Measurements from ENCODE around the gene CACNG7. TPM values are rescaled to one million over a fixed set of nuclear protein-coding genes. Genes with fewer than 3 reads are reported as not detected.

CACNG7 gene
- total RNA-seq, 2 experiments from 2014 or later = not detected

DNA sequence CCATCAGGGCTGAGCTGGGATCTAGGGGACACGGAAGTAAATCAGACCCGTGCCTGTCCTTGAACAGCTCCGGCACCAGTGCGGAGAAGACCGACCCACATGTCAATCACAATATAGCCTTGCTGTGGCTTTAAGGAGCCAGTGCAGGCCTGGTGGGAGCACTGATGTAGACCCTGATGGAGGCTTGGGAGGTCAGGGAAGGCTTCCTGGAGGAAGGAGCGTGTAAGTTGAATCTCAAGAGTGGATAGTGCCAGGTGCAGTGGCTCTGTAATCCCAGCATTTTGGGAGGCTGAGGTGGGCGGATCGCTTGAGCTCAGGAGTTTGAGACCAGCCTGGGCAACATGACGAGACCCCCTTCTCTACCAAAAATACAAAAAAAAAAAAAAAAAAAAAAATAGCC, 42.9 kb downstream of the CACNG7 start:
- DNase-seq = no peak
- ChIA-PET POLR2A (no interaction called here), CTCF (interaction anchor here (1.7 kb wide), 1 partner anchor 159 kb away, joined by 4 read pairs; no protein-coding TSS in a partner anchor)
- no peak overlapping the region for H3K4me3 Mint-ChIP-seq
- H3K9me3 Mint-ChIP-seq = no peaks in the 10 kb centered on the region
- no peaks in the 10 kb centered on the region for H3K4me1 Mint-ChIP-seq
- H3K27me3 Mint-ChIP-seq = peaks cover 9% of the 10 kb centered on the region
- H3K27ac Mint-ChIP-seq = no peak overlapping the region
- no peaks in the 10 kb centered on the region for H3K36me3 Mint-ChIP-seq (ENCODE audit: low read depth)

DNA sequence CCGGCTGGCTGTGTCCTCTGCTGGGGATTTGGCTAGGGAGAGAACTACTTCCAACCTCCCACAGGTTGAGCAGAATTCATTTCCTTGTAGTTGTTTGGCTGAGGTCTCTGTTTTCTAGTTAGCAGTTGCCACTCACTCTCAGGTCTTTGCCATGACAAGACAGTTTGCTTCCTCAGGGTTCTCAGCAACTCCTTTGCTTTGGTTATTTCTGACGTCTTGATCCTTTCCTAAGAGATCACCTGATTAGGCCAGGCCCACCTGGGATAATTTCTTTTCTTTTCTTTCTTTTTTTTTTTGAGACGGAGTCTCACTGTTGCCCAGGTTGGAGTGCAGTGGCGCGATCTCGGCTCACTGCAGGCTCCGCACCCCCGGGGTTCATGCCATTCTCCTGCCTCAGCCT, 44.3 kb downstream of the CACNG7 start:
- Mint-ChIP-seq H3K9me3 (no peaks in the 10 kb centered on the region), H3K36me3 (ENCODE audit: low read depth) (peaks cover 2% of the 10 kb centered on the region), H3K4me3 (no peak overlapping the region), H3K4me1 (peaks cover 1% of the 10 kb centered on the region), H3K27ac (no peak overlapping the region), H3K27me3 (peaks cover 20% of the 10 kb centered on the region)
- POLR2A ChIA-PET = no interaction called here
- DNase-seq = no peak
- CTCF ChIA-PET = no interaction called here

DNA sequence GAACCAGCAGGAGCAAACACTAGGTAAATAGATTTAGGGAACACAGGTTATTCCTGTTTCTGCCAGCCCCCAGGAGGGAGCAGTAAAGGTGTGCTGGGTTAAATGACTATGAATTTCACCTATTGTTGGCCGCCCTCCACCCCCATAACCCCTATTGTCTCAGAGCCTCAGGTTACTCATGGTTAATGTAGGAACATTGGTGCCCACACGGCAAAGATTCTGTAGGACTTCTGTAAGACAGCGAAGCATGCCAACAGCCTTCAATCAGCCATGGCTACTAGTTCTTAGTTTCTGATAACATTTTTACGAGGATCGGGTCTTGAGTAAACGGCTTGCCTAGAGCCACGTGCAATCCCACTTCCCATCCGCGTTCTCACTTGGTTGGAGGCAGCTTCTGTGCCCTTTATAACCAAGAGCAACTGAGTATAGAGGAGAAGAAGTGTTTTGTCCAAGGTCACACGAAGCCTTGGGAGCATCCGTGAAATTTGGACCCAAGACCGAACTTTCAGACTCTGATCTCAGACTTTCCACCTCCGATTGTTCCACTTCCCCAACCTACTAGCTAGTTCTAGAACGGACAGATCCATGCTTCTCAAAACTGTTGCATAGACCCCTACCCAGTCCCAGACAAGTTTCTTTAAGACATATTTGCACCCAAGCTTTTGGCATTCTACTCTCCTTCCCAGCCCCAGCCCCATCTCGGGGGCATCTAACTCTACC, 48.5 kb downstream of the CACNG7 start:
- Mint-ChIP-seq H3K27me3 (peaks cover 53% of the 10 kb centered on the region), H3K27ac (no peak overlapping the region), H3K4me1 (peaks cover 4% of the 10 kb centered on the region), H3K9me3 (no peaks in the 10 kb centered on the region), H3K4me3 (no peak overlapping the region), H3K36me3 (ENCODE audit: low read depth) (peaks cover 2% of the 10 kb centered on the region)
- DNase-seq = no peak
- ChIA-PET POLR2A (no interaction called here), CTCF (no interaction called here)

DNA sequence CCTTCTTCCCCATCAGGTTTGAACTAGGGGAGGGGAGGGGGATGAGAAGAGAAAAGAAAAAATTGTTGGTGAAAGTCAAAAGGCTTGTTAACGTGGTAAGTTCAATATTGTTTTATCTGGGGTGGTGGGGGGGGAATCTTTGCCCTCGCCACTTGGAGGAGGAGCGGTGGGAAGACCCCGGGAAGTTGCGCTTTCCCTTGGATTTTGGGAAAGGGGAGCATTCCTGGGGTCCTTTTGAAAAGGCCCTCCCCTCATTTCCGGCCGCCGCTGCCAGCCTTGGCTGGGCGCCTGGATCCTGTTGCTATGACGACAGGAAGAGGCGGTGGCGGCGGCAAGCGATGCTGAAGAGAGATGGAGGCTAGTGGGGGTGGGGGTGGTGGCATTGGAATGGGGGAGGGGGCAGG, 49.1 kb downstream of the CACNG7 start:
- peaks cover 4% of the 10 kb centered on the region for H3K4me1 Mint-ChIP-seq
- peaks cover 2% of the 10 kb centered on the region for H3K36me3 Mint-ChIP-seq (ENCODE audit: low read depth)
- no peak for DNase-seq
- POLR2A ChIA-PET = no interaction called here
- no peaks in the 10 kb centered on the region for H3K9me3 Mint-ChIP-seq
- CTCF ChIA-PET = no interaction called here
- no peak overlapping the region for H3K4me3 Mint-ChIP-seq
- H3K27me3 Mint-ChIP-seq = peaks cover 53% of the 10 kb centered on the region
- no peak overlapping the region for H3K27ac Mint-ChIP-seq

DNA sequence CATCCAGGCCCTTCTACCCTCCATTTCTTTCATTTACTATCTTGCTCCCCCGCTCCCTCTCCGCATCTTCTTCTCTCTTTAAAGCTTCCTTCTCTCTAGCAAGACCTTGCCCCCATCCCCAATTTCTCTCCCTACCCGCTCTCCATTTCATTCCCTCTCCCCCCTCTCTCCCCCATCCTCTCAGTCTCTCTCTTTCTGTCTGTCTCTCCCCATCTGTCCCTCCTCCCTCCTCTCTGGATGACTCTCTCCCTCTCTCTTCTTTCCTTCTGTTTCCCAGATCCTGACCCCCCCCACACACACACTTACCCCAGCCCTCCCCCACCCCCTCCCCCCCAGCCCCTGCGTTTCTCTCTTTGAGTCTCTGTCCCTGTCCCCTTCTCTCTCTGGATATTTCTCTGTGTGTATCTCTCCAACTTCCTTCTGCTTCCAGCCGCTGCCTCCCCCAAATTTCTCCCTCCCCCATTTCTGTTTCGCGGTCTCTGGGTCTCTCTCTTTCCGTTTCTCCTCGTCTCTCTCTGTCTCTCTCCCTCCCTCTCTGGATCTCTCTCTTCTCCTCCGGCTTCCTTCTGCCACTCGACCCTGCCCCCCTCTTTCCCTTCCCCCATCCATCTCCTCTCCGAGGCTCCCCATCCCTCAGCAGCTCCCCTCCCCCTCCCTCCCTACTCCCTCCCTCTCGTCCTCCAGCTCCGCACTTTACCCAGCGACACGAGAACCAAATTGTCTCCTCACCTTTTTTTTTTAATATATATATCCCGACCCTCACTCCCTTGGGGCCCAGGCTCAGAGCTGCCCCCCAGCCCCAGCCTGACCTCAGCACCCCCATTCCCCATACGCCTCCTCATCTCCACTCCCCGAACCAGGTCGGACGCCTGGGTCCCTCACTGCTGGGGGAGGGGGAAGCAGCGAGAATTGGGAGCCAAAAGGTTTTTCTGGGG, 50.0 kb downstream of the CACNG7 start:
- no peak overlapping the region for H3K27ac Mint-ChIP-seq
- POLR2A ChIA-PET = no interaction called here
- CTCF ChIA-PET = no interaction called here

DNA sequence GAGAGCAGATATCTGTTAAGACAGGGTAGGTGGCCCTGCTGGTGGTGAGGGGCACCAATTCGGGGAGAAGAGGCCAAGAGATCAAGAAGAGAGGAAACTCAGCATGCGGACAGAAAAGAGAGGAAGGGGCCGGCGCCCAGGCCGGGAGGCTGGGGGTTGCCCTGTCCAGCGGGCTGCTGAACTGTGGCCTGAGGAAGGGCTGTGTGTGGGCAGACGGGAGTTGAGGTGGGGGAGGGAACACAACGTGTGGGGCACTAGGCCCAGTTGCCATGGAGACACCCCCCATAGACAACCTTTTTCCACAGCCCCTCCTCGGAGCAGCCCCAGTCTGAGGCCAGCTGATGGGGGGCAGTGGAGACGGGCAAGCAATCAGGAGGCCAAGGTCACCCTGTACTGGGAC, 51.1 kb downstream of the CACNG7 start:
- Mint-ChIP-seq H3K27me3 (peaks cover 68% of the 10 kb centered on the region), H3K9me3 (no peaks in the 10 kb centered on the region), H3K4me1 (peaks cover 4% of the 10 kb centered on the region), H3K27ac (no peak overlapping the region), H3K36me3 (ENCODE audit: low read depth) (peaks cover 2% of the 10 kb centered on the region), H3K4me3 (no peak overlapping the region)
- no peak for DNase-seq
- ChIA-PET CTCF (no interaction called here), POLR2A (no interaction called here)

More for the DNA sequence above, 50.0 kb downstream of the CACNG7 start:
- H3K36me3 Mint-ChIP-seq (ENCODE audit: low read depth) = peaks cover 2% of the 10 kb centered on the region
- no peak overlapping the region for H3K4me3 Mint-ChIP-seq
- no peaks in the 10 kb centered on the region for H3K9me3 Mint-ChIP-seq
- peaks cover 60% of the 10 kb centered on the region for H3K27me3 Mint-ChIP-seq
- DNase-seq = no peak
- H3K4me1 Mint-ChIP-seq = peaks cover 4% of the 10 kb centered on the region

DNA sequence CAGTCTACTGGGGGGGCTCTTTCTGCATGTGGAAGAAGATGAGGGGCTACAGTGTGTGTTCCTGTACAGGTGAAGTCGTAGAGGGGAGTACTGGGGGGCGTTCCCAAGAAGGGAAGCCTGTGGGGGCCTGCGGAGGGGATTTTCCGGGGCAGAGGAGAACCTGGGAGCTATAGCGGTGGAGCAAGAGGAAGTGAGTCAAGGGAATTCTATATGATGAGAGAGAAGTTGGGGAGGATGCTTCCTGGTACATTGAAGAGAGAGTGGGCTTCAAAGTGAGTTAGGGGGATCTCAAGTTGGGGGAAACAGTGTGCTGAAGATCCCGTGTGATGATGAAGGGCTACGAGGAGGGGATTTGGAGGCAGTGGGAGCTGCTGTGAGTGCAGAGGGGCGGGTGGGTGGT, 51.8 kb downstream of the CACNG7 start:
- no peak for DNase-seq
- H3K4me1 Mint-ChIP-seq = peaks cover 4% of the 10 kb centered on the region
- no peak overlapping the region for H3K27ac Mint-ChIP-seq
- H3K4me3 Mint-ChIP-seq = no peak overlapping the region
- H3K36me3 Mint-ChIP-seq (ENCODE audit: low read depth) = peaks cover 2% of the 10 kb centered on the region
- peaks cover 67% of the 10 kb centered on the region for H3K27me3 Mint-ChIP-seq
- no peaks in the 10 kb centered on the region for H3K9me3 Mint-ChIP-seq
- CTCF ChIA-PET = no interaction called here
- POLR2A ChIA-PET = no interaction called here

DNA sequence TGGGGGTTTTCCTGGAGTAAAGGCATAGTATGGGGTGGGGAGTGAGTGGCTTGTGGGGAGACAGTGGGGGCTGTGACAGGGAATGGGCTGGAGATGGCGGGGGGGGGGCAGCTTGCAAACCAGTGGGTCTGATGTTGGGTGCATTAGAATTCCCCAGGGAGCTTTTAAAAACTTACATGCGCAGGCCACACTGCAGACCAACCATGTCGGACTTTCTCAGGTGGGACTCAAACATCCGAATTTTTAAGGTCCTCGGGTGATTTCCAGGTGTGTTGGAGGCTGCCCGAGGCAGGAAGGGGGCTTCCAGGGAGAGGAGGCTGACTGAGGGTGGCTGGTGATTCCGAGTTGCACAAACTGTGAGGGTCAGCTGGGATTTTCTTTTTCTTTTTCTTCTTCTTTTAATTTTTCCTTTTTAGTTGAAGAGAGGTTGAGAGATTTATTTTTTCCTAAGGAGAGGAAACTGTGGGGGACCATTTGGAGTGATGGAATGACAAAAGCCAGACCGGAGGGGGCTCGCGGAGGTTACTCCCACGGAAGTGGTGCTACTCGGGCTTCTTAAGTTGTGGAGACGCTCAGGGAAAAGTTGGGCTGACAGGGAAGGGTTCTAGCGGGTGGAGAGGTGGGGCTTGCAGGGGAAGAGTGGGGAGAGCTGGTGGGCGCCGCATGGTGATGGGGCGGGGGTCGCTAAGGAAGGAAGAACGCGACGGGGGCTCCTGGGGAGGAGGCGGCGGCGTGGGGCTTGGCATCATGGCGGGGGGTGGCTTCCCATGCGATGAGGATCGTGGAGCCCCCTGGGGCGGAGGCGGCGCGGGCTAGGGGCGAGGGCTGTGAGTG, 52.7 kb downstream of the CACNG7 start:
- Mint-ChIP-seq H3K27me3 (peaks cover 65% of the 10 kb centered on the region), H3K36me3 (ENCODE audit: low read depth) (peaks cover 2% of the 10 kb centered on the region), H3K4me3 (no peak overlapping the region), H3K4me1 (peaks cover 4% of the 10 kb centered on the region), H3K27ac (no peak overlapping the region), H3K9me3 (no peaks in the 10 kb centered on the region)
- DNase-seq = no peak
- CTCF ChIA-PET = no interaction called here
- POLR2A ChIA-PET = no interaction called here

DNA sequence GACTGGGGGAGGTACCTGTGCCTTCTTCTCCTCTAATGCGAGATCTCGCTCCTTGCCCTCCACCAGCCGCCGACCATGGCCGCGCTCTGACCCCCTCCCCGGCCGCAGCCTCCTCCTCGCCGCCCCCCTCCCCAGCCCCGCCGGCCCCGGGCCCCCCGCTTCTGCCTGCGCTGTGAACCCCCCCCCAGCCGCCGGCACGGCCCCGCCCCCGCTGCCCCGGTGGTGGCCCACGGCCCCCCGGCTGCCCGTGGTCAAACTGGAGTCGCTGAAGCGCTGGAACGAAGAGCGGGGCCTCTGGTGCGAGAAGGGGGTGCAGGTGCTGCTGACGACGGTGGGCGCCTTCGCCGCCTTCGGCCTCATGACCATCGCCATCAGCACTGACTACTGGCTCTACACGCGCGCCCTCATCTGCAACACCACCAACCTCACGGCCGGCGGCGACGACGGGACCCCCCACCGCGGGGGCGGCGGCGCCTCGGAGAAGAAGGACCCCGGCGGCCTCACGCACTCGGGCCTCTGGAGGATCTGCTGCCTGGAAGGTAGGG, 53.9 kb downstream of the CACNG7 start, which contains the start of gene CACNG8:
Gene CACNG8 (plus strand): TSS at position 51 of the 545 bp plus-strand sequence.
- Mint-ChIP-seq H3K9me3 (no peaks in the 10 kb centered on the region), H3K27me3 (peaks cover 57% of the 10 kb centered on the region), H3K4me1 (peaks cover 2% of the 10 kb centered on the region), H3K4me3 (no peak within 1 kb of the TSS), H3K27ac (no peak within 1 kb of the TSS), H3K36me3 (ENCODE audit: low read depth) (no peaks in the 10 kb centered on the region)
- CTCF ChIA-PET = no interaction called here
- no peak for DNase-seq
- POLR2A ChIA-PET = no interaction called here

DNA sequence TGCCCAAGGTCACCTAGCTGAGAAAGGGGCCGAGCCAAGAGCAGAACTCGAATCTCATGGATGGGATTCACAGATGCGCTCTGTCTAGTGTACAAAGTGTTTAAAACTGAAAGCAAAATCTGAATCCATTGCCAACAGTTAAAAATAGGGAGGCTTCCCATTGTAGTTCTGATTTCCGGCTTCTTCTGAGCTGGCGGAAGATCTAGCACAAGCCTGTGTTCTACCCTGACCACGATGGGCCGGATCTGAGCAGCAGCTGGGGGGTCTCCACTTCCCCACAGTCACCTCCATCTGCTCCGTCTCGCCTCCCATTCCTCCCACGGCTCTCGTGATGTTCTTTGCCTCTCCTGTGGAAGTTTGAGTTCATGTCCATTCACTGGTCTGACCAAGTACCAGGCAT, 56.0 kb downstream of the CACNG7 start:
- CTCF ChIA-PET = interaction anchor here (0.8 kb wide), 1 partner anchor 59 kb away, joined by 3 read pairs; no protein-coding TSS in a partner anchor
- Mint-ChIP-seq H3K27ac (no peak overlapping the region), H3K27me3 (peaks cover 42% of the 10 kb centered on the region), H3K36me3 (ENCODE audit: low read depth) (no peaks in the 10 kb centered on the region), H3K4me3 (peak overlapping the region; percentile 21), H3K9me3 (no peaks in the 10 kb centered on the region), H3K4me1 (no peaks in the 10 kb centered on the region)
- POLR2A ChIA-PET = no interaction called here
- no peak for DNase-seq

DNA sequence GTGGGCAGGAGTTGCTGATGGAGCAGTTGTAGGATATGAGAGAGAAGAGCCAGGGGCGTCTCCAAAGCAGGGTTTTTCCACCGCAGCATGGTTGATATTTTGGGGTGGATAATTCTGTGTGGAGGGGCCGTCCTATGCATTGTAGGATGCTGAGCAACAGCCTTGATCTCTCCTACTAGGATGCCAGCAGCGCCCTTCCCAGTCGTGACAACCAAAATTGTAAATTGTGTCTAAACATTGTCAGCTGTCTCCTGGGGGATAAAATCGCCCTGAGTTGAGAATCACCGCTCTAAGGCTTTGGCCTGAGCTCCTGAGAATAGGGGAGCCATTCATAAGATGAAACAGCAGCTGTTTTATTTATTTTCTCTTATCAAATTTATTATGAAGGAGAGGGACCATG, 57.9 kb downstream of the CACNG7 start:
- Mint-ChIP-seq H3K27me3 (peaks cover 24% of the 10 kb centered on the region), H3K4me3 (no peak overlapping the region), H3K27ac (no peak overlapping the region), H3K9me3 (no peaks in the 10 kb centered on the region), H3K4me1 (no peaks in the 10 kb centered on the region), H3K36me3 (ENCODE audit: low read depth) (no peaks in the 10 kb centered on the region)
- CTCF ChIA-PET = interaction anchor here (0.6 kb wide), 1 partner anchor 57 kb away, joined by 3 read pairs; no protein-coding TSS in a partner anchor
- DNase-seq = no peak
- POLR2A ChIA-PET = no interaction called here

DNA sequence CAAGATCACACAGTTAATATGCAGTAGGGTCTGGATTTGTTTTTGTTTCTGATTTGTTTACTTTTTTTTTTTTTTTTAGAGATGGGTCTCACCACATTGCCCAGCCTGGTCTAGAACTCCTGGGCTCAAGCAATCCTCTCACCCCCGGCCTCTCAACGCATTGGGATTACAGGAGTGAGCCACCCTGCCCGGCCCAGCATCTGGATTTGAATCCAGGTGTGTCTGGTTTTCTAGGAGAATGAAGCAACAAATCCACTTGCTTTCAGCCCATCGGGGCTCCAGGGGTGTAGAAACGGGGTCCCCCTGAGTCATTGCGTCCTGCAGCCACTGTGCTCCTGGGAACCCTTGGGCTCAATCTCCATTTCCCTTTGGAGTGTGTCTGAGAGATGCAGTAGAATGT, 60.3 kb downstream of the CACNG7 start:
- ChIA-PET POLR2A (no interaction called here), CTCF (no interaction called here)
- no peak overlapping the region for H3K4me3 Mint-ChIP-seq
- no peaks in the 10 kb centered on the region for H3K9me3 Mint-ChIP-seq
- no peaks in the 10 kb centered on the region for H3K4me1 Mint-ChIP-seq
- H3K27me3 Mint-ChIP-seq = peaks cover 12% of the 10 kb centered on the region
- DNase-seq = no peak
- no peaks in the 10 kb centered on the region for H3K36me3 Mint-ChIP-seq (ENCODE audit: low read depth)
- H3K27ac Mint-ChIP-seq = no peak overlapping the region

DNA sequence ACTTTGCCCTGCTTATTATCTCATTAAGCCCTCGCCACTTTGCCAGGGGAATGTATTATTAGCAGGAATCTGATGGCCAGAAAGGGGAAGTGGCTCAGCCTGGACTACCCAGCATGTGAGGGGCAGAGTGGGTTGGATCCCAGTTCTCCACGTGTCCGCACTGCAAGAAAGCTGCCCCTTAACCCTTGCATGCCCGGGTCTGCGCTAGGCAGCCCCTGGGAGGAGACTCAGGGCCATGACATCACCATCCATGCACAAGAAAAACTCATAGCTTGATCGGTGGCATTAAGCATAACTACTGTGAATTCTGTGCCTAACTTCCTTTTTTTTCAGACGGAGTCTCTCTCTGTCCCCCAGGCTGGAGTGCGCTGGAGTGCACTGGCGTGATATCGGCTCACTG, 62.6 kb downstream of the CACNG7 start:
- no peak overlapping the region for H3K4me3 Mint-ChIP-seq
- H3K4me1 Mint-ChIP-seq = no peaks in the 10 kb centered on the region
- no peaks in the 10 kb centered on the region for H3K36me3 Mint-ChIP-seq (ENCODE audit: low read depth)
- POLR2A ChIA-PET = no interaction called here
- DNase-seq = no peak
- CTCF ChIA-PET = no interaction called here
- H3K9me3 Mint-ChIP-seq = no peaks in the 10 kb centered on the region
- H3K27me3 Mint-ChIP-seq = peaks cover 3% of the 10 kb centered on the region
- H3K27ac Mint-ChIP-seq = no peak overlapping the region
